Measurements from ENCODE around the gene SYCP2L. TPM values are rescaled to one million over a fixed set of nuclear protein-coding genes. Genes with fewer than 3 reads are reported as not detected.
A peak's percentile ranks its signal among the peaks of the same experiment; 100 is the strongest.

SYCP2L gene
- total RNA-seq, 1 experiment from 2014 or later: 9.7 TPM

GRCh38 chr6:11017090-11017489, 130.2 kb downstream of the SYCP2L start:
- intact Hi-C loops (cut with micrococcal nuclease; ENCODE audit: unreplicated experiment): no loop called here
- POLR2A ChIA-PET (ENCODE audit: low non-redundant PET): interaction anchor here (0.6 kb wide), 1 partner anchor 130 kb away, joined by 3 read pairs; the partner anchor contains the start of gene SYCP2L
- DNase-seq (ENCODE audit: low spot score): no peak
- BruUV-seq (replicated peaks): no TSS peak
- no peak overlapping the region for H3K27ac ChIP-seq (ENCODE audit: low read depth, low read length, poor library complexity, severe bottlenecking)
- no peaks in the 10 kb centered on the region for H3K27me3 ChIP-seq (replicated peaks; ENCODE audit: insufficient read depth, low read depth, low read length, poor library complexity)
- H3K4me3 ChIP-seq (ENCODE audit: low read depth, low read length, poor library complexity, severe bottlenecking): no peak overlapping the region
- no peaks in the 10 kb centered on the region for H3K36me3 ChIP-seq (ENCODE audit: insufficient read depth, low read length, poor library complexity, severe bottlenecking)
- H3K9me3 ChIP-seq (ENCODE audit: low read depth, low read length, poor library complexity, severe bottlenecking): no peaks in the 10 kb centered on the region
- peaks cover 9% of the 10 kb centered on the region for H3K4me1 ChIP-seq (ENCODE audit: insufficient read depth, low read length, poor library complexity, severe bottlenecking)
- CTCF ChIA-PET: no interaction called here
- TF ChIP-seq EZH2 (IDR thresholded peaks at IDR 0.05; ENCODE audit: borderline replicate concordance, low read depth, low read length, poor library complexity, severe bottlenecking) (no peak), CTCF (conservative IDR thresholded peaks at IDR 0.05; ENCODE audit: low read depth, low read length) (no peak)

GRCh38 chr6:11018225-11018624, 131.4 kb downstream of the SYCP2L start:
- H3K27me3 ChIP-seq (replicated peaks; ENCODE audit: insufficient read depth, low read depth, low read length, poor library complexity): no peaks in the 10 kb centered on the region
- BruUV-seq (replicated peaks): no TSS peak
- no peaks in the 10 kb centered on the region for H3K36me3 ChIP-seq (ENCODE audit: insufficient read depth, low read length, poor library complexity, severe bottlenecking)
- POLR2A ChIA-PET (ENCODE audit: low non-redundant PET): no interaction called here
- H3K9me3 ChIP-seq (ENCODE audit: low read depth, low read length, poor library complexity, severe bottlenecking): no peaks in the 10 kb centered on the region
- H3K4me1 ChIP-seq (ENCODE audit: insufficient read depth, low read length, poor library complexity, severe bottlenecking): peaks cover 16% of the 10 kb centered on the region
- DNase-seq (ENCODE audit: low spot score): no peak
- TF ChIP-seq EZH2 (IDR thresholded peaks at IDR 0.05; ENCODE audit: borderline replicate concordance, low read depth, low read length, poor library complexity, severe bottlenecking): no peak
- no peak for TF ChIP-seq CTCF (conservative IDR thresholded peaks at IDR 0.05; ENCODE audit: low read depth, low read length)
- H3K4me3 ChIP-seq (ENCODE audit: low read depth, low read length, poor library complexity, severe bottlenecking): no peak overlapping the region
- no peak overlapping the region for H3K27ac ChIP-seq (ENCODE audit: low read depth, low read length, poor library complexity, severe bottlenecking)
- intact Hi-C loops (cut with micrococcal nuclease; ENCODE audit: unreplicated experiment): no loop called here
- CTCF ChIA-PET: no interaction called here

GRCh38 chr6:11021003-11021402, 134.2 kb downstream of the SYCP2L start:
- ChIA-PET CTCF (no interaction called here), POLR2A (ENCODE audit: low non-redundant PET) (no interaction called here)
- Histone ChIP-seq H3K4me1 (ENCODE audit: insufficient read depth, low read length, poor library complexity, severe bottlenecking) (peaks cover 18% of the 10 kb centered on the region), H3K27ac (ENCODE audit: low read depth, low read length, poor library complexity, severe bottlenecking) (no peak overlapping the region), H3K9me3 (ENCODE audit: low read depth, low read length, poor library complexity, severe bottlenecking) (no peaks in the 10 kb centered on the region), H3K4me3 (ENCODE audit: low read depth, low read length, poor library complexity, severe bottlenecking) (no peak overlapping the region), H3K36me3 (ENCODE audit: insufficient read depth, low read length, poor library complexity, severe bottlenecking) (no peaks in the 10 kb centered on the region), H3K27me3 (replicated peaks; ENCODE audit: insufficient read depth, low read depth, low read length, poor library complexity) (no peaks in the 10 kb centered on the region)
- no TSS peak for BruUV-seq (replicated peaks)
- peak; percentile 19 for DNase-seq (ENCODE audit: low spot score)
- intact Hi-C loops (cut with micrococcal nuclease; ENCODE audit: unreplicated experiment): no loop called here
- TF ChIP-seq CTCF (conservative IDR thresholded peaks at IDR 0.05; ENCODE audit: low read depth, low read length) (no peak), EZH2 (IDR thresholded peaks at IDR 0.05; ENCODE audit: borderline replicate concordance, low read depth, low read length, poor library complexity, severe bottlenecking) (no peak)

All from A673 (cell line).